GM18873 (cell line): ENCODE measurements around the gene C12orf75.
A peak's percentile ranks its signal among the peaks of the same experiment; 100 is the strongest.
"Not testable (repeated sequence)": the region's sequence is repeated elsewhere in the genome, so short reads cannot be mapped to it uniquely, and the experiment has no call there.

Source experiments
- ATAC-seq: cut with Tn5 transposase; IDR thresholded peaks from one replicate; pipeline ENCODE4 v1.9.1; 2021; ENCODE audit warnings: mild to moderate bottlenecking, moderate library complexity, moderate number of reproducible peaks; ENCODE audit not compliant: unreplicated experiment, low FRiP score

C12orf75 gene

DNA sequence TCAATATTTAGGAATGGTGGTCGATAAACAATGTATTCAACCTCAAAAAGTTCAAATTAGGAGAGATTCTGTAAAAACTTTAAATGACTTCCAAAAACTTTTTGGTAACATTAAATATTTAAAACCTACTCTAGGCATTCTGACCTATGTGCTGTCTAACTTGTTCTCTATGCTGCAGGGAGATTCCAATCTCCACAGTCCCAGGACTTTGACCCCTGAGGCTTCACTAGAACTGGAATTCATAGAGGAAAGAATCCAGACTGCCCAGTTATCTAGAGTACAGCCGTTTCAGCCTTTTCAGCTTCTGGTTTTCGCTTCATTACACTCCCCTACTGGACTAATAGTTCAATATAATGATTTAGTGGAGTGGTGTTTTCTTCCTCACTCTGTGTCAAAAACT lies 21.1 kb upstream of the C12orf75 start:
- ATAC-seq = not testable (repeated sequence)

DNA sequence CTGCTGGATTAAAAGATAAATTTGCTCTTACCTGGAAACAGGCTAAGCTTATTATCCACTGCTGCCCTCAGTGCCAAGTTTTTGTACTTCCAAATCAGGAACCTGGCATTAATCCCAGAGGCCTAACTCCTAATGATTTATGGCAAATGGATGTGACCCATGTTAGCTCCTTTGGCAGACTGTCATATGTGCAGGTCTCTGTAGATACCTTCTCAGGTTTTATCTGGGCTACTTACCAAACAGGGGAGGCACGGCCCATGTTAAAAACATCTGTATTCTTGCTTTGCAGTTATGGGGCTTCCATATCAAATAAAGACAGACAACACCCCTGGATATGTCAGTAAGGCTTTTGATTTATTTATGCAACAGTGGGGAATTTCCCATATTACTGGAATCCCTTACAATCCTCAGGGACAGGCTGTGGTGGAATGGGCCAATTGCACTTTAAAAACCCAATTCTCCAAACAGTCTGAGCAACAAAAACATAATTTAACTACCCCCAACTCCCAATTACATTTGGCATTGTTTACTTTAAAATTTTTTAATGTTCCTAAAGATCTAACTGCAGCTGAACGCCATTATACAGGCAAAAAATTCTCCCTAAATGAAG lies 19.9 kb upstream of the C12orf75 start:
- ATAC-seq = not testable (repeated sequence)

DNA sequence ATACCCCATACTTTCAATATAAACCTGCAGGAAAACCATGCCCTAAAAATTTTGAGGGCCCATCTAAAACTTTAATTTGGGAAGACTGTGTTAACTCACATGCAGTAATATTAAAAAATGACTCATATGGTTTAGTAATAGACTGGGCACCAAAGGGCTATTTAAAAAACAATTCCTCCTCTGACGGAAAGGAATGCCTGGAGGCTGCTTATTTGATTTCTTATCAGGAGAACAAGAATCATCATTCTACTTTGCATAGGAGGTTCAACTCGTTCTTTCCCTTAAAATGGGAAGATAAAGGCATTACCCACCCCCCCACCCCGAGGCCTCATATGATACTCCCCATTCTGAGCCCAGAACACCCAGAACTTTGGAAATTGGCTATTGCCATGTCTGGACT lies 18.6 kb upstream of the C12orf75 start:
- ATAC-seq = not testable (repeated sequence)

DNA sequence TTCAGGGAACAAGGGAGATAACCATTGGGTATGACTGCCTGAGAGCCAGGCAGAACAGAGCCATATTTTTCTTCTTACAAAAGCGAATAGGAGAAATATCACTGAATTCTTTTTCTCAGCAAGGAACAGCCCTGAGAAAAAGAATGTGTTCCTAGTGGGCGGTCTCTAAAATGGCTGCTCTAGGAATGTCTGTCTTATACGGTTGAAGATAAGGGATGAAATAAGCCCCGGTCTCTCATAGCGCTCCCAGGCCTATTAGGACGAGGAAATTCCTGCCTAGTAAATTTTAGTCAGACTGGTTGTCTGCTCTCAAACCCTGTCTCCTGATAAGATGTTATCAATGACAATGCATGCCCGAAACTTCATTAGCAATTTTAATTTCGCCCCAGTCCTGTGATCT lies 16.7 kb upstream of the C12orf75 start:
- not testable (repeated sequence) for ATAC-seq

DNA sequence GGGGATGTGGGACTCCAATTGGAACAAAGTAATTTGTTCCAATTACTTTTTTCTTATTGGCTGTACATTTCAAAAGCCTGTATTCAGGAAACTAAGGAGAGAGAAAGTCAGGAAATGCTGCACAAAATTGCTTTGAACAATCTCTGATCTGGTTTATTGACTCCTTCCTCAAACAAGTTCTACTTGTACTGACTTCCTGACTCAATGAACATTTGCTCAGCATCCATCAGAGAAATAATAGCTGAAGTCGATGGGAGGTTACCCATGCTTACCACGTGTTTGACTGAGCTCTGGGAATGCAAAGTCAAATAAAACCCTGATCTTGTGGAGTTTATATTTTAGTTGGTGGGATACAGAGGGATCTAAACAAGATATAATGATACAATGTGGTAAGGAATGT lies 15.4 kb upstream of the C12orf75 start:
- no peak for ATAC-seq

DNA sequence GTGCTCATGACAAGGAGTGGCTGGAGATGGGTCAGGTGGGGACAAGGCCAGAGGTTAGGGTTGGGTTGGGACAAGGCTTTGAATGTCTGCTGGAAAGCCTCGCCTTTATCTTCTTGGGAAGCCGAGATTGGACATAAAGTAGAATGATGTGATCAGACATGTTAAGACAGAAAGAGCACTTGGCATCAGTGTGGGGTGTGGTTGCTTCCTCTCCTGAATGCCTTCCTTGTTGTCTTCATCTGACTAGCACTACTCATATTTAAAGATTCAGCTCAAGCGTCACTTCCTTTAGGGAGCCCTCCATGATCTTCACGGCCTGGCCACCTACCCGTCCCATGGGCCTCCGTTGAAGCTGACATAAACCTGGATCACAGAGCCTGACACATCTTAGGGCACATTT lies 14.8 kb upstream of the C12orf75 start:
- ATAC-seq = no peak

DNA sequence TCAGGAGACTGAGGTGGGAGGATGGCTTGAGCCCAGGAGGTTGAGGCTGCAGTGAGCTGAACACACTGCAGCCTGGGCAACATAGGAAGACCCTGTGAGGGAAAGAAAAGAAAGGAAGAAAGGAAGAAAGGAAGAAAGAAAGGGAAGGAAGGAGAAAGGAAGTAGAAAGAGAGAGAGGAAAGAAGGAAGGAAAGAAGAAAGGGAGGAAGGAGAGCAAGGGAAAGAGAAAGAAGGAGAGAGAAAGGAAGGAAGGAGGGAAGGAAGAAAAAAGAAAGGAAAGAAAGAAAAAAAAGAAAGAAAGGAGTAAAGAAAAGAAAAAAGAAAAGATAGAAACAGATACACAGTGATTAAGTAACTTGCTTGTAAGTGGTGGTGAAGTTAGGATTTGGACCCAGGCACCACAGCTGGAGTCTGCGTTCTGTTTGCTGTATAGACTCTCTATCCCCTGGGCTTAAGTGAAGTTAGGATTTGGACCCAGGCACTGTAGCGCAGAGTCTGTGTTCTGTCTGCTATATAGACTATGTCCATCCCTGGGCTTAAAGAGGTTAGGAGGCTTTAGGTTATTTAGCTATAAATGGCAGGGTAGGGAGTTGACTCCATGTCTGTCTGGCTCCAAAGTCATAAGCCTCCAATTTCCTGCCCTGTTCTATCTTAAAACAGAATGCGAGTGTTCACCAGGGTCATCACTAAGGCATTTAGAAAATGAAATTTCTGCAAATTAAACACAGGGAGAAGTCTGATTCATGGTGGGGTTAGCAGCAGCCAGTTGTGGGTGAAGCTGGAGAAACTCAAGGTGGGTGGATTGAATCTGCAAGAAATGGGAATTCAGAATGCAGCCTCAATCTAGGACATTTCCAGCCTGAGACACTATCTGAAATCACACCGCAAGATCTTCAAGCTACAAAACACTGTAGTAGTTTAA lies 13.3 kb upstream of the C12orf75 start:
- no peak for ATAC-seq

DNA sequence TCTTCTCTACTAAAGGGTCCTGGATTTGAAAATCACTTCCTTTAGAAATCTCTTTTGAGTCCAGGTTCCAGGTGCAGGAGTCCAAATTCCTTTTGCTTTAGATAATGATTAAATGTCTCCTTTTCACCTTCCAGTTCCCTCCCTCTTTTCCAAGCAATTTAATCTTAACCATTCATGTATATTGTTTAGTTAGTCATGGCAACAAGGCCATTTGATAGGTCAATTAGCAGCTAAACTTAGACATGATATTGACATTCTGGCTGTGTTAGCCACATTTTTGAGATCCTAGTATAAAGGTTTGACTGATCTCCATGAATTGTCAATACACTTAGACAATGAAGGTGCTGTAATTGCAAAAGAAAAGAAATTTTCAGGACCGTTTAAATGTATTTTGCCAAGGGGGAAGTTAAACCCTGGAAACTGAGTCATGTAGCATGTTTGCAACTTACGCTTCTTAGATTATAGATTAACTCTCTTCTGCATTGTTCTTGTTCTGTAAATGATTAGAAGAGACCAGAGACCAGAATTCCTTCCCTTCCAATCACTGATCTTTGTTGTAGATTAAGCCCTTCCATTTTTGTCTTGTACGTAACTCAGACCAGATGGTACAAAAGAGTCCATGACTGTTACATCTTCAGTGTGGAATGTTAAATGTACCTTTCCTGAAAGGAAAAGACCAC lies 12.4 kb upstream of the C12orf75 start:
- no peak for ATAC-seq

DNA sequence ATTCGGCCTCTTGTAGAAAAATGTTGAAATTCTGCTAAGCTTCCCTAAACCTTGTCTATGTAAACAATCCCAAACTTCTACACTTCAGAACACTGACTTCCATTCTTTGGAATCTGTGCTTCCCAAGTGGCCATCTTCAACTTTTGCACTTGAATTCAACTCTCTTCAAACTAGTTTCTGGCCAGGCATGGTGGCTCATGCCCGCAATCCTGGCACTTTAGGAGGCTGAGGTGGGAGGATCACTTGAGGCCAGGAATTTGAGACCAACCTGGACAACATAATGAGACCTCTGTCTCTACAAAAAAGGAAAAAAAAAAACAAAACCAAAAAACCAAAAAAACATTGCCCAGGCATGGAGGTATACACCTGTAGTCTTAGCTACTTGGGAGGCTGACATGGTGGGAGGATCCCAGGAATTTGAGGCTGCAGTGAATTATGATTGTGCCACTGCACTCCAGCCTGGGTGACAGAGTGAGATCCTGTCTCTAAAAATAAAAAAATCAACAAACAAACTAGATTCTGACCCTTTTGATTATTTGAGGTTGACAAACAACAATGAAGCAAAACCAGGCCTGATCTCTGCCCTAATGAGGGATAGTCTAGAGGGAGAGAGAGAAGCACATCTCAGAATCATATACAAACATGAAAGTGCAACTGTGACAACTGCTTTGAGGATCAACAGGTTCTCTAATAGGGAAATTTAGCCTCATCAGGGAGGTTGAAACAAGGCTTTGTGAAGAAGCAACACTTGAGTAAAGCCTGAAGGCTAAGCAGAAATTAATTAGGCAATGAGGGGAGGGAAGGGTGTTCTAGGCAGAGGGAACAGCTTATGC lies 11.6 kb upstream of the C12orf75 start:
- no peak for ATAC-seq

DNA sequence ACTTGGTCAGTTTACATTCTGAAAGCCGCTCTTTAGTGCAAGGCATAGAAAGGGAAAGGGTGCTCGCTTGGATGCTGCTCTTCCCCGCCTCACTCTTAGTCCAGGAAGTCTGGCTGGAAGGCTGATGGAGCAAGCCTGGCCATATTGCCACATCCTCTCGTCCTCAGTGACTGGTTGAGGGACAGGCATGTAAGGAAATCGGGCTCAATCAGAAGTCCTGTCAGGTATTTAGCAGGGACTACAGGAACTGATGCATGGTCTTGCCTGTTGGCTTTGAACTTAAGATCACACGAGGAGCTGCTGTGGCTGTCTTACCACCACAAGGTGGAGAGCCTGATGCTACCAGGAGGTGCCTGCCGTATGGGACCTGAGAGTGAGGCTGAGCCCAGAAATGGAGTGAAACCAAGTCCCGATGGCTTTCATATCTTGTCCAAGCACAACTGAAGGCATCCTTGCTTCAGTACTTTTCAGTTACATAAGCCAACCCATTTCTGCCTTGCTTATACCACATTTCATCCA lies 10.7 kb upstream of the C12orf75 start:
- no peak for ATAC-seq

DNA sequence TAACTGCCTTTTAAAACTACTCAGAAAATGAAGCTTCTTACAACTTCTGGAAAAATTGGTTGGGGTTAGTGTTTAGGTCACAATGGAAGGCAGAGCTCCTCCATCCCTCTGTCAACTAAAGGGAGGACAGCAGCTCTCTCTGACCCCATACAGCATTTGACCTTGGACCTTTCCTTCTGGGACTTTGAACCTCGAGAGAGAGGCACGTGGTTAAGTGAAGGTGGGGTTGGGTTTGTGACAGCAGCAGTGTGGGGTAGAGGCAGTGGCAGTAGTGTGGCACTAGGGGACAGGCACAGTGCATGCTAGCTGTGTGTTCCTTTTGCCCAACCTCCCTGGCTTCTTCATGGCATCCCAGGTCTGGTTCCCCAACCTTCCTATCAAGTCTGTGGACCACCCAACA lies 9.4 kb upstream of the C12orf75 start:
- no peak for ATAC-seq

DNA sequence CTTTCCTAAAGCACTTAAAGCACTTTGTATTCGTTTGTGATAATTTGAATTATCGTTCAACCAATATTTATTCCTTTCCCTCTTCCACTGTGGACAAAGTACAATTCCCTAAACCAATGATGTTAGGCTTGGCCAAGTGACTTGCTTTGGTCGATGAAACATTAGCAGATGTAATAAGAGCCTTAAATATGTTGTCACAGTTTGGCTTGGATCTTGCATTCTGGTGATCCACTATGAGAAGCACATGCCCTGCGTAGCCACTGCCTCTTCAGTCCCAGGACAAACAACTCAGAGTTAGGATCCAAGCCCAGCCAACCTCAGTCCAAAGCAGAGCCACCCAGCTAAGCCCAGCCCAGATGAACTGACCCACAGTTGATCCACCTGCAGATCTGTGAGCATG lies 8.4 kb upstream of the C12orf75 start:
- ATAC-seq = no peak

DNA sequence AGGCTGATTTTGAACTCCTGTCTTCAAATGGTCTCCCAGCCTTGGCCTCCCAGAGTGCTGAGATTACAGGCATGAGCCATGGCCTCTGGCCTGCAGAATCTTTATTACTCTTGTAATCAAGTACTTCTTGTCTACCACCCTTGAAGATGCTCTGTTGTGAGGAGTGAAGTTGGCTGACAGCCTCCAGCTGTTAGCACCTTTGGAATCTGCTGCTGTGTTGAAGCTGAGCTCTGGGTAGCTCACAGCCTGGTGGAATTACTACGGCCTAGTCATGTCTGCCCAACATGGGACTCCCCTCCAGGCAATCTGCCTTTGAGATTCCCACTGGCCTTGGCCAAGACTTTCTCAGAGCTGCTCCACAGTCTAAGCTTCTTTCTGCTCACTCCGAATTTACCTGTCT lies 5.8 kb upstream of the C12orf75 start:
- no peak for ATAC-seq

DNA sequence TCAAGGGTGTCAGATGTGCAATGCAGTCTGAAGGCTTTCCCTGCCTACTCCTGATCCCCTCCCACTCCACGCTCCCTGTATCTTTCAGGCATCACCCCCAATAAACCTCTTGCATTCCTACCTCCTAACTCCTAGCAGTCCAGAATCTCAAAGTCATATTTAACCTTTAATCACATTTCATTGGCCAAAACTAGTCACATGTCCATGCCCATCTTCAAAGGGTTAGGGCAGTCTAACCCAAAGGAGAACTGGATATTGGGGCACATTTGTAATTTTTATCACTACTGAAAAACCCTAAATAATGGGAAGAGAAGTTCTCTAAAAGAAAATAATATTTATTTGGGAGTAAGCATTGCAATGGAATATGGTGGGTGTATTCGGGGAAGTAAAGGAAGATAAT lies 5.4 kb upstream of the C12orf75 start:
- ATAC-seq = no peak

DNA sequence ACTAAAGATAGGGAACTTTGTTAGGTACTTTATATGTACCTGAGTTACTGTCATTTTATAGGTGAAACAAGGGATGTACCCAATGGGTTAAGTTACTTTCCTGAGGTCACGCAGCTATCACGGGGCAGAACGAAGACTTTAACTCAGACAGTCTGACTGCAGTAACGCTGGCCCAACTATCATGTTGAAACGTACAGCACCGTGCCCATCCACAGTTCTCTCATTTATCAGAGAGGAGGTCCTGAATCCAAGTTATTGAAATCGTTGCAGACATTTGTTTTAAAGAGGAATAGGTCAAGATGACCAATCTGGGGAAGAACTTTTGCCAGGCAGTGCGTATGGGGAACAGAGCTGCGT lies 587 bp upstream of the C12orf75 start:
- peak; percentile 1 for ATAC-seq

DNA sequence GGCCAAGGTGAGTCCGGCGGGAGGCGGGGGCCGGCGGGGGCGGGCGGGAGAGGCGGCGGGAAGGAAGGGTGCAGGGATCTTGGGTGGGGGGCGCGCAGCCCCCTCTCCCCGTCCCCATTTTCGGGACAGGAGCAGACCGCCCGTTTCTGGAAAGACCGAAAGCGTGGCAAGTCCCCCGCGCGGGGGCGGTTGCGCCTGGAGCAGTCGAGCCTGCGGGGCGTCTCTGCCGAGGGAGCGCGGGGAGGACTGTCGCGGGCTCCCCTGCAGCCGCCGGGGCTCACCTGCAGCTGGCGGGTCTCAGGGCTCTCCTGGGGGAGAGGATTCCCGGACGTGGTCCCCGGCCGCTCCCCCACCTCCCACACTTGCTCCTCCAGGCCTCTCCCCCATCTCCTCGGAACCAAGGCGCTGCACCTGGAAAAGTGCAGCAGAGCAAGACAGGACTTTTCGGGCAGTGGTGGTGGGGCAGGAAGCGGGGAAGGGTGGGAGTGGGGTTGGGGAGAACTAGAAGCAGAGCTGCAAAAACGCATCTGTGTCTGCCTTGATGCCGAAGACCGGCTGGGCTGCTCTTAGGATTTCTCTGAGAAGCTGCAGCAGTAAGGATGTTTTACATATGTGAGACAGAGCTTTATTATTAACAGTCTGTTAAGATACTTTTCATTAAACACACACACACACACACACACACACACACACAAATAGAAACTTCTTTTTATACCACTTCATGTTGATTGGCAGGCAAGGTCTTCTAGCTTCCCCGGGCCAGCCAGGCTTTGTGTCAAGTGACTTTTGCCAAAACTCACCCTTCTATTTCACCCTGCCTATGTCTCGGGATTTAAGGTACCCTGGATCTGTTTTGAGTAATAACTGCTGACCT lies 677 bp downstream of the C12orf75 start:
- no peak for ATAC-seq

DNA sequence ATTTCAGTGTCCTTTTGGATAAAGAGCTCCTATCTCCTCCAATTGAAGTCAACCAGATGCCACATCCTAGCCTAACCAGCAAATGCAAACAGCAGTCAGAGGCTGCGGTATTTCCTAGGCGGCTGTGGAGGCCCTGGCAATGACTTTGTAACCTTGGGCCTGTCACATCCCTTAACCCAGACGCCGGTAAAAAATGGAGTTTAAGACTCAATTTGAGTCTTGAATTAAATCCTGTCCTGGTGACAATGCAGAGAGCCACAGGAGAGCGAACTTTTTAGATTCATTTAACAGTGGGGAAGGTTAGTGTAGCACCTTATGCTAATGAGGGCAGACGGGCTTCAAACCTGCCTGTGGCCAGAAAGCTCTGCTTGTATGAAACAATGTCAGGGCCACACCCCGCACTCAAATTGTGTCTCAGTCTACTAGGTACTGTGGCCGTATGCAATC lies 1.3 kb downstream of the C12orf75 start:
- no peak for ATAC-seq

DNA sequence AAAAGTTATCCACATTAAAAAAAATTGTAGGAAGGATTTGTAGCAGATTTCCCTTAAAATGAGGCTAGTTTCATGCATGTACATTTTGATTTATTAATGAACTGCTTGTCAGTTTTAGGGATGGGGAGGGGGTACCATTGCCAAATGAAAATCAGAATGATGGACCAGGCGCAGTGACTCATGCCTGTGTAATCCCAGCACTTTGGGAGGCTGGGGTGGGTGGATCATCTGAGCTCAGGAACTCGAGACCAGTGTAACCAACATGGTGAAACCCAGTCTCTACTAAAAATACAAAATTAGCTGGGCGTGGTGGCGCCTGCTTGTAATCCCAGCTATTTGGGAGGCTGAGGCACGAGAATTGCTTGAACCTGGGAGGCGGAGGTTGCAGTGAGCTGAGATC lies 1.8 kb downstream of the C12orf75 start:
- ATAC-seq = not testable (repeated sequence)

DNA sequence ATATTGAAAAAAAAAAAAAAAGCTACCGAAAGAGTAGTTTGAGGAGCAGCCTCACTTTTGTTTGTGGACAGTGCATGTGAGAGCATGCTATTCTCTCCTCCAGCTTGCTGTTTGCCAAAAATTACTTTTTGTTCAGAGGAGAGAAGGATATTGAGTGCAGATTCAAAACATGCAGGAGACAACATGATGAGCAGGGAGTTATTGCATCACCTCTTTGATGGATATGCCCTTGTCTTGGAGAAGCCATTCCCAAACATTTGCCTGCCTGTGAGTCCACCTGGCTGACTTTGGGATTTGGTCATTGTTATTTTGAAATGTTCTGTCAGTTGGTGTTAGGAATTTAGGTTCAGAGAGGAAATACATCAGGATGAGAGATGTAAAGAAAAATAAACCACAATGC lies 2.4 kb downstream of the C12orf75 start:
- no peak for ATAC-seq
